HG02981 (cell line): Measurements from ENCODE around the gene KSR1.
"Not testable (repeated sequence)": the region's sequence is repeated elsewhere in the genome, so short reads cannot be mapped to it uniquely, and the experiment has no call there.

ENCODE experiments used
- ATAC-seq: cut with Tn5 transposase; IDR thresholded peaks from one replicate; pipeline ENCODE4 v1.9.1; 2021; ENCODE audit warnings: mild to moderate bottlenecking, moderate library complexity; ENCODE audit not compliant: unreplicated experiment

Gene KSR1

DNA sequence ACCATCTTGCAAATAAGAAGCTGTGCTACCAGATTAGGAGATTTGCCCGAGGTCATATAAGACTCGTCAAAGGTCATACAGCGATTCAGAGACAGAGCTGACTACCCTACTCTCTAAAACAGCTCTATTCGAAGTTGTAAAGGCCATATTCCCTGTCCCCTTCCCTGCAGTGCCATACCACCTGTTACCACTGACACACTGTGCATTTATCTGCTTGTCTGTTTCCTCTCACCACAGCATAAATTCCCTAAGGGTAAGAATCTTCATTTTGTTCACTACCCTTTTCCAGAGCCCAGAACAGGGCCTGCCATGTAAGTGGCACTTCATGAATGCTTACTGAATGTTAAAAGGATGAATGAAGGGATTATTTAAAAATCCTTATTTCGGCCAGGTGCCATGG is 3.4 kb upstream of the KSR1 start:
- ATAC-seq = no peak

GRCh38 chr17:27453471-27453870 is 2.8 kb upstream of the KSR1 start:
- no peak for ATAC-seq

- no peak for ATAC-seq
These were observed 2.2 kb upstream of the KSR1 start for GRCh38 chr17:27454089-27454488.

DNA sequence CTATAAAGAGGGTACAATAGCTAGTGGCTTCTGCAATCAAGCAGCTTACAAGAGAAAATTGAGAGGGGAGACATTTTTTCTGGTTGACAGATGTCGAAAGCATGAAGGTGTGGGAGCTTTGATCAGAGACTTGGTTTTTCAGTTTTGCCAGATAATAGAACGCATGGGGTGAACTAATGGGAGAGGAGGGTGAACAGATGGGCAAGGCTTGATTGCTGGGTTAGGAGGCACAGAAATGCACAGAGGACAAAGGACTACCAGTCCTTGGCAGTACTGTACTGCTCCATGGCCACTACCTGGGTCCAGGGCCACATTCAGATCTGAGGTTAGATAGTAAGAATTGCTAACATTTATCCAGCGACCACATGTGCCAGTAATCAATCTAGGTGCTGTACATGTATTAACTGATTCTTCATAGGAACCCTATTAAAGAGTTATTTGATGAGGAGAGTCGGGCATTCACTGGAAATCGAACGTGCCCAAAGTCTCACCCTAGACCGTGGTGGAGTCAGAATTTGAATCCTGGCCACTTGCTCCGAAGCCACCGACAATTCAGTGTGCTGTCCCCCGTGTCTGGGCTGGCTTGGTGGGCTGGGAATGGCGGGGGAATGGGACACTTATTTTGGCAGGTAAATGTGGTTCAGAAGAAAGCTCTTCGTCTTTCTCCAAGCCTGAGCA is 873 bp upstream of the KSR1 start:
- no peak for ATAC-seq

- ATAC-seq = no peak
These were observed 572 bp downstream of the KSR1 start for GRCh38 chr17:27456681-27457359.

GRCh38 chr17:27457360-27457715 is 1.1 kb downstream of the KSR1 start:
- no peak for ATAC-seq

GRCh38 chr17:27457731-27458523 is 1.7 kb downstream of the KSR1 start:
- no peak for ATAC-seq

- no peak for ATAC-seq
These were observed 2.3 kb downstream of the KSR1 start for GRCh38 chr17:27458524-27458908.

DNA sequence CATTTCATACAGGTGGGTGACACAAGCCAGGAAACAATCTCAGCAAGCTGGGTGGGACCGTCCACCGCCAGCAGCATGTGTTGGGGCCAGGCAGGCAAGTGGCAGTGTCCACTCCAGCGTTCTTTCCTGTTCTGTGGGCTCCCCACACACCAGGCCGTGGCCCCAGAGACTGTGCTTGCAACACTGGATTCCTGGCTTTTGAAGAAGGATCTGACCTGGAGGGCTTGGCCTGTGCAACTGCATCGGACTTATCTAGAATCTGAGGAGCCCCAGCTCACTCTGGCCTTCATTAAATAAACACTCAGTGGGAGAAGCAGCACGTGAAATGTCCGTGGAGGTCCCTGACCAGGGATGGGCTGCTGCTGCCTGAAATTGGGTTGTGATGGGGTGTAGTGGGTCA is 3.2 kb downstream of the KSR1 start:
- no peak for ATAC-seq

DNA sequence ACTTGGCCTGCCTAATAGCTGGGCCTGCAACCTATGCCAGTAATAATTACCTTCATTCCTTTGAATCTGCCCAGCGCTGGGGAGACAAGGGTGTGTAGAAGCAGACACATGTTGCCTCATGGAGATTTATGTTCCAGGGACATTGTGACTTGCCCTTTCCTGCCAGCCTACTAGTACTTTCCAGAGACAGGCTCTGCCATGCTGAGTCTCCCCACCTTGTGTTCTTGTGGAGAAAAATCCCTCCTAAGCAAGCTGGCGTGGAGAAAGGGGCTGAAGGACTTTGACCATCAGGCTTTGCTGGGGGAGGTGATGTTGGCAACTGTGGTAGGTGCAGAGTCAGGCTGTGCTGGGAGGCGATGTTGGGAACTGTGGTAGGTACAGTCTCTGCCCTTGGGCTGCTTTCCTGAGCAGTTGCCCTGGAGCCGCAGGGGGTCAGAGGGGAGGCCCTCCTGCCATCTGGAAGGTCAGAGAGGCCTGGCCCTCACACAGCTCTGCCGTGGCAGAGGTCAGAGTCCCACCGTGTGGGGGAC is 4.0 kb downstream of the KSR1 start:
- no peak for ATAC-seq

DNA sequence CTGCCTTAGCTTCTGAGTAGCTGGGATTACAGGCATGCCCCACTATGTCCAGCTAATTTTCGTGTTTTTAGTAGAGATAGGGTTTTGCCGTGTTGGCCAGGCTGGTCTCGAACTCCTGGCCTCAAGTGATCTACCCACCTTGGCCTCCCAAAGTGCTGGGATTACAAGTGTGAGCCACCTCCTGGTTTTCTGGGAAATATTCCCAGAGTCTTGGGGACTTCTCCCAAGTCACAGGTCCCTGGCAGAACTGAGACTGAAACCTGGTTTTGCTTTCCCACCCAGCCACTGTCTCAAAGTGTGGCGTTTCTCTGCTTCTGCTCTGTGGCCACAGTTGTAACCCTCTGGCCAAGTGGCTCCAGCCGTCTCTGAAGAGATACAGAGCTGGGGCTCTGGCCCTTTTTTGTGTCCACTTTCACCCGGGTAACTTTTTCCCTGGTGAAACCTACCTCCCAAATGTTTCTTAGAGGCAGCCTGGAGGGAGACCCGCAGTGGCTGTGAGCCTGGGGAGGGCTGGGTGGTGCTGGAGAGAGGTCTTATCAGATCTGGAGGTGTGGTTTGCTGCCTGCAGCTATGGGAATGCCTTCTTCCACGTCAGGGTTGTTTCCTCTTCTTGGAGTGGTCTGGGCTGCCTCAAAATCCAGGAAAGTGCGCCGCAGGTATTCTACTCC is 5.1 kb downstream of the KSR1 start:
- ATAC-seq = no peak

DNA sequence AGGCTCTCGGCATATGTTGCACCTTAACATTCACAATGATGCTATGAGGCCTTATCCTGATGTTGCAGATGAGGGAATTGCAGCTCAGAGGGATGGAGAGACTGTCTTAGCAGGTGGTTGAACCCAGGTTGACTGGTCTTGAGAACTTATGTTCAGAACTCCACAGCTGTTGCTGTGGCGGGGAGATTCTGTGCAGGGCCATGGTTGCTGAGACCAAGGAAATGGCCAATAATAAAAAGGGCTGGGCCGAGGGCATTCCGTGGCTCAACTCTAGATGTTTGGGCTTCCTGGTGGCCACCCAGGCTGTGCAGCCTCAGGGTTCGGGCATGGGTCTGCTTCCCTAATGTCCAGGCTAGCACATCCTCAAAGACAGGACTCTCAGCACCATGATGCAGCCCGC is 5.9 kb downstream of the KSR1 start:
- no peak for ATAC-seq

DNA sequence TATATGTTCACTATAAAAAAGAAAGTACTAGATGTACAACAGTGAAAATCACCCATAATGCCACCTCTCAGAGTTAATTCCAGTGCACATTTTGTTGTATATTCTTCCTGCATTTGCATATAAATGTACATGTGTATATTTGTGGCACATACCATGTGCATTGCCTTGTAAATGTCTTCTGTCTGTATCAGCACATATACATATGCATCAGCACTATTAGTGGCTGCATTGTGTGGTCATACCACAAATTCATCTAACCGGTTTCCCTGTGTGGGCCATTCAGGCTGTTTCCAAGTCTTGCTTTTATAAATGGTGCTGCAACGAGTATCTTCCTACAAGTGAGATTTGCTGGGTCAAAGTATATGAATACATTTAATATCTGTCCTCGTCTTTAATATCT is 6.5 kb downstream of the KSR1 start:
- ATAC-seq = no peak

DNA sequence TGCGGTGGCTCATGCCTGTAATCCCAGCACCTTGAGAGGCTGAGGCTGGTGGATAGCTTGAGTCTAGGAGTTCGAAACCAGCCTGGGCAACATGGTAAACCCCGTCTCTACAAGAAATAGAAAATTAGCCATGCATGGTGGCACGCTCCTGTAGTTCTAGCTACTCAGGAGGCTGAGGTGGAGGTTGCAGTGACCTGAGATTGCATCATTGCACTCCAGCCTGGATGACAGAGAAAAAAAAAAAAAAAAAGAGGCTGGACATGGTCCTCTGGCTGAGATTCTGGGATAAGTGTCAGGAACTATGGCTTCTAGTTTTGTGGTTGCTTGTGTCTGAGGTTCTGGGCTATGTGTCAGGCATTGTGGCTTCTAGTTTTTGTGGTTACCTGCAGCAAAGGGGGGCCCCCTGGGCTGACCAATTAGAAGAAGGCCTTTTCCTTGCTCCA is 7.0 kb downstream of the KSR1 start:
- no peak for ATAC-seq

DNA sequence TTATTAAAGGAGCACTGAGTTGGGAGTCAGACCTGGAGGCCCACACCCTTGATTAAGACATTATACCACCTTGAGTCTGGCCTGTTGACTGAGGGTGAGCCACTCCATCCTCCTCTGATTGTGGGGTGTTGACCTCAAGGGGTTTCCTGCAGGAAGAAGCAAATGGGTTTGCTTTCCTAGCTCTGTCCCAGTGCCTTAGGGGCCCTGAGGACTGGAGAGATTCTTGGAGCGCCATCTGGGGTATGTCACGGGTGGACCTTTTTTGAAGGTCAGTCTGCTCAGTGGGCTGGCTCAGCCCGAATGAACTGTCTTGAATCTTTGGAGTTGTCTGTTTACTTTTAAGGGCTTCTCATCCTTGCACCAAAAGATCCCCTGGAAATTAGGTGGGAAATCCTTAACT is 7.8 kb downstream of the KSR1 start:
- not testable (repeated sequence) for ATAC-seq

- no peak for ATAC-seq
These were observed 8.2 kb downstream of the KSR1 start for GRCh38 chr17:27464431-27464830.

- not testable (repeated sequence) for ATAC-seq
These were observed 9.6 kb downstream of the KSR1 start for GRCh38 chr17:27465875-27466274.

DNA sequence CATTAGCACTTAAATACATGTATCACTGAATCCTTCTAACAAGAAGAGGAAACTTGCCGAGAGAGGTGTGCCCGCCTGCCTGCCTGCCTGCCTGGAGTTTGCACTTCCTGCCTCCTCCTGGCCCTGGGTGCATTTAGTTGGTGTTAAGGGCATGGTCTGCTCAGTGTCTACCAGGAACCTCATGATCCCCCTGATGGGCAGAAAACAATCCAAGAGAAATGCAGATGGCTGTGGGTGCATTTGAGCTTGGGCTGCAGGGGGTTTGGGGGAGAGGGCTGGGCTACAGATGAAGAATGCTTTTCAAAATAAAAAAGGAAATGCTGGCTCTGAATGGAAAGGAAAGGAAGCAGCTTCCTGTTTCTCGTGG is 10.1 kb downstream of the KSR1 start:
- ATAC-seq = peak; percentile 6

DNA sequence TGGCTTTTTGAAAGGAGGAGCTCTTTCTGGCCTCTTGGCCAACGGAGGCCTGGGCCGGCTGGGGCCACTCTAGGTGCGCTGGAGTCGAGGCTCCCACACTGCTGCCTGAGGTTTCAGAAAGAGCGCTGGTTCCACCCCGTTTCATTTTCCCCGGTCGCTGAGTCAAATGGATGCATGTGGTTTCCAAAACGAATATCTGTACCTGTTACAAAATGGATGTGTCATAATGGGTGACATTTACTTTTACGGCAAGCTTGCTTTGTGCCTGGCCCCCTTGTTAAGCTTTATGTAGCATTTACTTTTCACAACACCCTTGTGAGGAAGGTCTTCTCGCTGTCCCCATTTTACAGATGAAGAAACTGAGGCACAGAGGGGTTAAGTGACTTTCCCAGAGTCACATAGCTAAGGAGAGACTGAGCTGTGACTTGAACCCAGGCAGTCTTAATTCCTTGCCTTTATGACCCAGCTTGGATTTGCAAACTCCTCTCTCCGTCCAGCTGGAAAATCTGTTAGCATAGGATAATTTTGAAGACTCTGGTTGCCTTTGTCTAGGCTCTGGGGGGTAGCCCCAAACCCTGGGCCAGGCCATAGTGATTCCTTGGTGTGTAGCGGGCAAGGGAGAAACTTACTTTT is 10.6 kb downstream of the KSR1 start:
- ATAC-seq = peak; percentile 68

- ATAC-seq = no peak
These were observed 13.0 kb downstream of the KSR1 start for GRCh38 chr17:27469256-27469655.
